Nephron (organoid): ENCODE data around the gene MPRIP.
A peak's percentile ranks its signal among the peaks of the same experiment; 100 is the strongest.

Experiments used
- H3K27ac Mint-ChIP-seq, 3 experiments: 2 replicates each; pipeline ENCODE4 v1.8.0; 2020; ENCODE audit warnings: mixed read lengths in 3 of 3, mild to moderate bottlenecking in 2 of 3, moderate library complexity in 1 of 3
- H3K27me3 Mint-ChIP-seq: 2 replicates; pipeline ENCODE4 v1.8.0; 2021; ENCODE audit warnings: low read depth, mild to moderate bottlenecking, moderate library complexity, mixed read lengths
- H3K36me3 Mint-ChIP-seq: 2 replicates; pipeline ENCODE4 v1.8.0; 2020; ENCODE audit warnings: low read depth, mixed read lengths
- H3K4me1 Mint-ChIP-seq: 2 replicates; pipeline ENCODE4 v1.8.0; 2020; ENCODE audit warnings: mixed read lengths
- H3K4me3 Mint-ChIP-seq, 3 experiments: 2 replicates each; pipeline ENCODE4 v1.8.0; 2020; ENCODE audit warnings: mild to moderate bottlenecking in 3 of 3, mixed read lengths in 3 of 3, moderate library complexity in 2 of 3
- H3K9me3 Mint-ChIP-seq: 2 replicates; pipeline ENCODE4 v1.8.0; 2020; ENCODE audit warnings: mixed read lengths
- CTCF ChIP-seq, 3 experiments: fragments of 200-600 bp; sonication (generic); IDR thresholded peaks; one replicate each; pipeline ENCODE4 v1.5.0; 2021; ENCODE audit warnings: antibody characterized with exemption in 3 of 3; ENCODE audit not compliant: unreplicated experiment in 3 of 3

MPRIP gene

GRCh38 chr17:17063546-17064122 is 21.4 kb downstream of the MPRIP start:
- Mint-ChIP-seq H3K36me3 (peaks cover 22% of the 10 kb centered on the region), H3K9me3 (no peaks in the 10 kb centered on the region), H3K27ac (peak overlapping the region in 2 of 3 experiments; percentile 14 to 15), H3K4me1 (peaks cover 59% of the 10 kb centered on the region), H3K27me3 (no peaks in the 10 kb centered on the region), H3K4me3 (no peak overlapping the region)
- no peak for TF ChIP-seq CTCF (IDR thresholded peaks at IDR 0.05; ENCODE audit: unreplicated experiment in 3 of 3)

DNA sequence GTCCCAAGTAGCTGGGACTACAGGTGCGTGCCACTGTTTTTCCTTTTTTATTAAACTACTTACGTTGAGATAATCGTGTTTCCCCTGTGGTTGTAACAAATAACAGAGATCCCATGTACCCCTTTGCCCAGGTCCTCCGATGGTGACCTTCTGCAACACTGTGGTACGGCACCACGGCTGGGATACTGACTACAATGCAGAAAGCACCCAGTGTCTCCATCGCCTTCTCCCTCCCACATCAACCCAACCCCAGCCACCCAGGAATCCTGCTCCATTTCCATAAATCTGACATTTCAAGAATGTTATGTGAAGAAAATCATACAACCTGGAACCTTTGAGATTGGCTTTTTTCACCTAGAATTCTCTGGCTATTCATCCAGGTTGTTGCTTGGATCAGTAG is 22.1 kb downstream of the MPRIP start:
- Mint-ChIP-seq H3K9me3 (no peaks in the 10 kb centered on the region), H3K36me3 (peaks cover 26% of the 10 kb centered on the region), H3K27ac (no peak overlapping the region), H3K27me3 (no peaks in the 10 kb centered on the region), H3K4me3 (no peak overlapping the region), H3K4me1 (peaks cover 56% of the 10 kb centered on the region)
- no peak for TF ChIP-seq CTCF (IDR thresholded peaks at IDR 0.05; ENCODE audit: unreplicated experiment in 3 of 3)

GRCh38 chr17:17066021-17066420 is 23.8 kb downstream of the MPRIP start:
- peaks cover 8% of the 10 kb centered on the region for H3K9me3 Mint-ChIP-seq
- H3K36me3 Mint-ChIP-seq, result peaks cover 42% of the 10 kb centered on the region
- H3K27me3 Mint-ChIP-seq, result no peaks in the 10 kb centered on the region
- no peak for TF ChIP-seq CTCF (IDR thresholded peaks at IDR 0.05; ENCODE audit: unreplicated experiment in 3 of 3)
- no peak overlapping the region for H3K4me3 Mint-ChIP-seq
- H3K27ac Mint-ChIP-seq, result no peak overlapping the region
- peaks cover 49% of the 10 kb centered on the region for H3K4me1 Mint-ChIP-seq

DNA sequence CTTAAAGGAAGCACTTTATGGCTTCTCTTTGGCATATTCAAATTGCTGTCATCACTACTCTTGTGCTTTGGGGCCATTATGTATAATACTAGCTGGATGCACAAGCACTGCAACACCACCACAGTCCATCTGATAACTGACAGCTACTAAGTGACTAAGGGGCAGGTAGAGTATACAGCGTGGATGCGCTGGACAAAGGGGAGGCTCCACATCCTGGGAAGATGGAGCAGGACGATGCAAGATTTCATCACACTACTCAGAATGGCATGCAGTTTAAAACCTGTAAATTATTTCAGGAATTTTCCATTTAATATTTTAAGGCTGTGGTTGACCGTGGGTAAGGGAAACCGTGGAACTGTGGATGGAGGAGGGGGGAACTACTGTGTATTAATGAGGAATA is 25.0 kb downstream of the MPRIP start:
- peaks cover 51% of the 10 kb centered on the region for H3K36me3 Mint-ChIP-seq
- H3K4me3 Mint-ChIP-seq, result no peak overlapping the region
- H3K27ac Mint-ChIP-seq, result peak overlapping the region in 2 of 3 experiments; percentile 16 to 36
- TF ChIP-seq CTCF (IDR thresholded peaks at IDR 0.05; ENCODE audit: unreplicated experiment in 3 of 3), result no peak
- peaks cover 8% of the 10 kb centered on the region for H3K9me3 Mint-ChIP-seq
- H3K4me1 Mint-ChIP-seq, result peaks cover 53% of the 10 kb centered on the region
- H3K27me3 Mint-ChIP-seq, result no peaks in the 10 kb centered on the region

- H3K4me3 Mint-ChIP-seq, result no peak overlapping the region
- no peaks in the 10 kb centered on the region for H3K27me3 Mint-ChIP-seq
- H3K36me3 Mint-ChIP-seq, result peaks cover 45% of the 10 kb centered on the region
- peaks cover 8% of the 10 kb centered on the region for H3K9me3 Mint-ChIP-seq
- peak overlapping the region in 1 of 3 experiments; percentile 29 for H3K27ac Mint-ChIP-seq
- peaks cover 52% of the 10 kb centered on the region for H3K4me1 Mint-ChIP-seq
- no peak for TF ChIP-seq CTCF (IDR thresholded peaks at IDR 0.05; ENCODE audit: unreplicated experiment in 3 of 3)
Measured at GRCh38 chr17:17069849-17070248, 27.6 kb downstream of the MPRIP start.

DNA sequence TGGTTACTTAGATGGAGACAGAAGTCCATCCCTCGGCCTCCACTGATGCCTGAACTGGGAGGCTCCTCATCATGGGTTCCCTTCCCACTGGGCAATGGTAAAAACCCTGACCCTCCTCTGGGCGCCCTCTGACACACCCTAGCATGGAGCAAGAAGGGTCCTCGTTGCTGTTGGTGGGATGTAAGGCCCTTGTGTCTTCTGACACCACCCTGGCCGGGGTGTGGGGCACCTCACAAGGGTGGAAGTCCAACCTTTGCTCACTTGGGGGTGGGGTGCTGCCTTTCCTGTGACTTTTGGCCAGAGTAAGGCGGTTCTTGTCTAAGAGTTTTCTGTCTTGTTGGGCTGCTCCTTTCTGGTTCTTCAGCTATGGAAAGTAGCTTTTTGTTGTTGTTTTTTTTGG is 28.7 kb downstream of the MPRIP start:
- Mint-ChIP-seq H3K4me3 (no peak overlapping the region), H3K9me3 (peaks cover 8% of the 10 kb centered on the region), H3K36me3 (peaks cover 45% of the 10 kb centered on the region), H3K27me3 (no peaks in the 10 kb centered on the region), H3K27ac (peak overlapping the region in 2 of 3 experiments; percentile 59 to 77), H3K4me1 (peaks cover 51% of the 10 kb centered on the region)
- TF ChIP-seq CTCF (IDR thresholded peaks at IDR 0.05; ENCODE audit: unreplicated experiment in 3 of 3), result no peak
